T-helper 2 cell treated with Interferon-gamma antibody and Interleukin-4, amounts not matched to agents 5 μg/mL and 100 μg/mL, for 36 hours (primary cell): Measurements from ENCODE around the gene SLC26A1.
A peak's percentile ranks its signal among the peaks of the same experiment; 100 is the strongest.

Experiments used
- DNase-seq: peaks from one replicate; pipeline ENCODE4 v3.0.0; 2021; ENCODE audit warnings: low spot score
- H3K27ac Mint-ChIP-seq: one replicate; pipeline ENCODE4 v1.8.0; 2021; ENCODE audit warnings: mild to moderate bottlenecking, mixed read lengths
- H3K27me3 Mint-ChIP-seq: one replicate; pipeline ENCODE4 v1.8.0; 2021; ENCODE audit warnings: low read depth, mixed read lengths
- H3K36me3 Mint-ChIP-seq: one replicate; pipeline ENCODE4 v1.8.0; 2021; ENCODE audit warnings: low read depth, mixed read lengths
- H3K4me1 Mint-ChIP-seq: one replicate; pipeline ENCODE4 v1.8.0; 2021; ENCODE audit warnings: low read depth, mixed read lengths
- H3K4me3 Mint-ChIP-seq: one replicate; pipeline ENCODE4 v1.8.0; 2022; ENCODE audit warnings: mild to moderate bottlenecking, moderate library complexity, mixed read lengths
- H3K9me3 Mint-ChIP-seq: one replicate; pipeline ENCODE4 v1.8.0; 2021; ENCODE audit warnings: mixed read lengths

Gene SLC26A1

GRCh38 chr4:1023075-1023640, 30.0 kb upstream of the SLC26A1 start:
- Mint-ChIP-seq H3K9me3 (no peaks in the 10 kb centered on the region), H3K27me3 (no peaks in the 10 kb centered on the region), H3K4me1 (peaks cover 6% of the 10 kb centered on the region), H3K4me3 (no peak overlapping the region), H3K36me3 (peaks cover 8% of the 10 kb centered on the region), H3K27ac (no peak overlapping the region)
- no peak for DNase-seq

- Mint-ChIP-seq H3K27me3 (no peaks in the 10 kb centered on the region), H3K4me3 (no peak overlapping the region), H3K4me1 (peaks cover 6% of the 10 kb centered on the region), H3K27ac (no peak overlapping the region), H3K36me3 (peaks cover 8% of the 10 kb centered on the region), H3K9me3 (no peaks in the 10 kb centered on the region)
- no peak for DNase-seq
Measured at GRCh38 chr4:1022739-1023066, 29.5 kb upstream of the SLC26A1 start.

DNA sequence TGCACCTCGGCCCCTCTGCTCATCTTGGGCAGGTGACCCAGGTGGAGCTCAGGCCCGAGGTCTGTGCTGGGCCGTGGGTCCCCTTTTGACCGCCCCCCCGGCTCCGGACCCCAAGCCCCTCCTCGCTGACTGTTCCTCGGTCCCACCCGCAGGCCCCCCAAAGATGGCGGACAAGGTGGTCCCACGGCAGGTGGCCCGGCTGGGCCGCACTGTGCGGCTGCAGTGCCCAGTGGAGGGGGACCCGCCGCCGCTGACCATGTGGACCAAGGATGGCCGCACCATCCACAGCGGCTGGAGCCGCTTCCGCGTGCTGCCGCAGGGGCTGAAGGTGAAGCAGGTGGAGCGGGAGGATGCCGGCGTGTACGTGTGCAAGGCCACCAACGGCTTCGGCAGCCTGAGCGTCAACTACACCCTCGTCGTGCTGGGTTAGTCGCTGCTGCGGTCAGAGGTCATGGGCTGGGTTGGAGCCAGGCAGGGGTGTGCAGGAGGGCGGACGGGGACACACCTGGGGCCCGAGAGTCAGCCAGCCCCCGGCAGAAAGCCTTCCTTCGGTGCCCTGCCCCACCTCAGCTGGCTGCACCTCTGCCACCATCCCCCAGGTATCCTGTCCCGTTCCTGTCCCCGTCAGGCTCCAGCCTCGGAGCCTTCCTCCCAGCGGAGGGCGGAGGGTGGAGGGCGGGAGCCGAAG, 29.0 kb upstream of the SLC26A1 start:
- Mint-ChIP-seq H3K9me3 (no peaks in the 10 kb centered on the region), H3K36me3 (peaks cover 8% of the 10 kb centered on the region), H3K4me1 (peaks cover 6% of the 10 kb centered on the region), H3K27ac (no peak overlapping the region), H3K4me3 (no peak overlapping the region), H3K27me3 (no peaks in the 10 kb centered on the region)
- DNase-seq, result no peak

DNA sequence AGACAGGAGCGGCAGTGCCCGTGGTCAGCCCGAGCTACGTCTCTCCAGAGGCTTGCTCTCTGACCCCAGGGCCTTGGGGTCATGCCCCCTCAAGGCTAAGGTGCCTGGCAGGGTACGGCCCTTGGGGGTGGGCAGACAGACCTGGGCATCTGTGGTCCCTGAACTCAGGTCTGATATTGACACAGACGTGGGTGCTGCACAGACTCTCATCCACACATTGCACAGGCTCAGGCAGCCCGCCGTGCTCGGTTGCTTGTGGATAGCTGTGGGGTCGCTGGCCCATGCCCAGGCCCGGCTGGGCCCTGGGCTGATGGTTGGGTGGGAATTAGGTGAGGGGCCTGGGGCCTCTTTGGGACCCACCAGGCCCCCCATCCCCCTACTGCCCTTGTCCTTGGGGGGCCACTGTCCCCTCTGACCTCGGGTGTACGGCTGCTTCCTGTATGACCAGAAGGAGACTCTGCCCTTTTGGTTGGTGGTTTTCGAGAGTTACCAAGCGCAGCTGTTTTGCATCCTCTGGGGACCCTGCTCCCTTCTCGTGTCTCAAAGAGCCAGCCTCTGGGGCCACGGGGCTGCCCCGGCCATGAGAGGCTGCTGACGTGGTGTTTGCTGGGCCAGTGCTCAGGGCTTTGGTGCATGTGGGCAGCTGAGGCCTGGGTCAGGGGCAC, 28.3 kb upstream of the SLC26A1 start:
- H3K4me1 Mint-ChIP-seq, result peaks cover 6% of the 10 kb centered on the region
- H3K27ac Mint-ChIP-seq, result no peak overlapping the region
- H3K36me3 Mint-ChIP-seq, result peaks cover 8% of the 10 kb centered on the region
- DNase-seq, result no peak
- no peaks in the 10 kb centered on the region for H3K27me3 Mint-ChIP-seq
- no peaks in the 10 kb centered on the region for H3K9me3 Mint-ChIP-seq
- no peak overlapping the region for H3K4me3 Mint-ChIP-seq

GRCh38 chr4:1019729-1020470, 26.7 kb upstream of the SLC26A1 start:
- no peaks in the 10 kb centered on the region for H3K36me3 Mint-ChIP-seq
- H3K4me1 Mint-ChIP-seq, result no peaks in the 10 kb centered on the region
- no peaks in the 10 kb centered on the region for H3K9me3 Mint-ChIP-seq
- H3K27ac Mint-ChIP-seq, result no peak overlapping the region
- no peaks in the 10 kb centered on the region for H3K27me3 Mint-ChIP-seq
- DNase-seq, result no peak
- no peak overlapping the region for H3K4me3 Mint-ChIP-seq

GRCh38 chr4:1019320-1019719, 26.1 kb upstream of the SLC26A1 start:
- no peak for DNase-seq
- Mint-ChIP-seq H3K27ac (no peak overlapping the region), H3K4me3 (no peak overlapping the region), H3K36me3 (no peaks in the 10 kb centered on the region), H3K9me3 (no peaks in the 10 kb centered on the region), H3K4me1 (no peaks in the 10 kb centered on the region), H3K27me3 (no peaks in the 10 kb centered on the region)

DNA sequence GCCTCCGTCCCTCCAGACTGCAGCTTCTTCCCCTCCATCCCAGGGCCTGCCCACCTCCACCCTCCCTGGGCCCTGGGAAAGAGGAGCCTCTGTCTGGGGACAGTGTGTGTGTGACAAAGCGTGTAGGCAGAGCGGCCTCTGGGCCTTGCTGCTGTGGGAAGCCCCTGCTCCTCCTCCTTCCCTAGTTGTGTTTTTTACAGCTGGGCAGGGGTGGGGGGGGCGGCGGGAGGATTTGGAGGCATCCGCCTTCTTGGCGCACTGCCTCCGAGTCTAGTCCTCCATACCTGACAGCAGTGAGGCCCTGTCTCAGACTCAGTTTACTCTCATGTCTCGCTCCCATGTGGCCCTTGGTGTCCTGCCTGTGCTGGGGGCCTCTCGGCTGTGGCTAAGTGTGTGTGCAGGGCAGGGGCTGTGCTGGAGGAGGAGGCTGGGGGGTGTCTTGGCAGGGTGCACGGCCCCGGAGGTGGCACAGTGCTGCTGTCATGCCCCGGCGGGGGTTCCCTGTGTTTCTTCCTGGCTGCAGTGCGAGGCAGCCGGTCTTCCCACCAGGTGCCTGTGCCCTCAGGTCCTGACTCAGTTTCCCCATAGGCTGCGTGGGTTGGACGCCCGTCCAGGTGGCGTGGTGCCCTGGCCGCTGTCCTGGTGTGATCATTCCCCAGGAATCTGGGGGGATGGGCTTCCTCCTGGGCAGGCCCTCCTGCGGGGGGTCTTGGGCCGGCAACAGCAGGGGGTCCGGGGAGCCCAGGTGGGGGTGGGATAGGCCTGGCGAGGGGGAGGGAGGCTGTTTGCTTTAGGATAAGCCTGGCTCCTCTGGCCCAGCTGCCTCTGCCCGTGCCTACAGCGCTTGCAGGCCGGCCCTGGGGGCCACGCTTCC, 25.2 kb upstream of the SLC26A1 start:
- Mint-ChIP-seq H3K36me3 (no peaks in the 10 kb centered on the region), H3K27ac (no peak overlapping the region), H3K4me3 (no peak overlapping the region), H3K27me3 (no peaks in the 10 kb centered on the region), H3K9me3 (no peaks in the 10 kb centered on the region), H3K4me1 (no peaks in the 10 kb centered on the region)
- DNase-seq, result no peak

DNA sequence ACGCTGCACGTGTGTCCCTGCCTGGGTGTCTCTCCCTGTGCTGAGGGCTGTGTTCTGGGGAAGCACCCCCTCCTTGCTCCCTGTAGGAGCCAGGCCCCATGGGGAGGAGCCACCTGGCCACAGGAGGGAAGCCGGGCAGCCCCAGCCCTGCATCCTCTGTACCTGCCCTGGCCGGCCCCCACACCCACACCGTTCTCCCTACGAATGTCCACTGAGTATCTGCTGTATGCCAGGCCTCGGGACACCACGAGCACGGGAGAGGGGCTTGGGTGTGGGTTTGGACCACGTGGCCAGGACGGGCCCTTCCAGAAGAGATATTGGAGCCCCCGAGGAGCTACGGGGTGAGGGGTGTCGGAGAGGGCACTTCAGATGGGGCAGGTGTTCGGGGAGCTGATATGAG, 24.5 kb upstream of the SLC26A1 start:
- no peaks in the 10 kb centered on the region for H3K36me3 Mint-ChIP-seq
- no peak overlapping the region for H3K27ac Mint-ChIP-seq

GRCh38 chr4:1017211-1017610, 24.0 kb upstream of the SLC26A1 start:
- Mint-ChIP-seq H3K27ac (no peak overlapping the region), H3K27me3 (no peaks in the 10 kb centered on the region)

More for the DNA sequence above, 24.5 kb upstream of the SLC26A1 start:
- Mint-ChIP-seq H3K9me3 (no peaks in the 10 kb centered on the region), H3K4me1 (no peaks in the 10 kb centered on the region), H3K4me3 (no peak overlapping the region), H3K27me3 (no peaks in the 10 kb centered on the region)
- DNase-seq, result no peak

GRCh38 chr4:1015746-1016145, 22.5 kb upstream of the SLC26A1 start:
- DNase-seq, result no peak
- Mint-ChIP-seq H3K9me3 (no peaks in the 10 kb centered on the region), H3K36me3 (no peaks in the 10 kb centered on the region), H3K4me3 (no peak overlapping the region), H3K27me3 (no peaks in the 10 kb centered on the region), H3K4me1 (no peaks in the 10 kb centered on the region), H3K27ac (no peak overlapping the region)

More at GRCh38 chr4:1017211-1017610, 24.0 kb upstream of the SLC26A1 start:
- no peaks in the 10 kb centered on the region for H3K36me3 Mint-ChIP-seq
- no peaks in the 10 kb centered on the region for H3K9me3 Mint-ChIP-seq
- no peaks in the 10 kb centered on the region for H3K4me1 Mint-ChIP-seq
- H3K4me3 Mint-ChIP-seq, result no peak overlapping the region
- DNase-seq, result no peak

- no peaks in the 10 kb centered on the region for H3K9me3 Mint-ChIP-seq
- no peaks in the 10 kb centered on the region for H3K36me3 Mint-ChIP-seq
- DNase-seq, result no peak
Measured at GRCh38 chr4:1015179-1015578, 22.0 kb upstream of the SLC26A1 start.

DNA sequence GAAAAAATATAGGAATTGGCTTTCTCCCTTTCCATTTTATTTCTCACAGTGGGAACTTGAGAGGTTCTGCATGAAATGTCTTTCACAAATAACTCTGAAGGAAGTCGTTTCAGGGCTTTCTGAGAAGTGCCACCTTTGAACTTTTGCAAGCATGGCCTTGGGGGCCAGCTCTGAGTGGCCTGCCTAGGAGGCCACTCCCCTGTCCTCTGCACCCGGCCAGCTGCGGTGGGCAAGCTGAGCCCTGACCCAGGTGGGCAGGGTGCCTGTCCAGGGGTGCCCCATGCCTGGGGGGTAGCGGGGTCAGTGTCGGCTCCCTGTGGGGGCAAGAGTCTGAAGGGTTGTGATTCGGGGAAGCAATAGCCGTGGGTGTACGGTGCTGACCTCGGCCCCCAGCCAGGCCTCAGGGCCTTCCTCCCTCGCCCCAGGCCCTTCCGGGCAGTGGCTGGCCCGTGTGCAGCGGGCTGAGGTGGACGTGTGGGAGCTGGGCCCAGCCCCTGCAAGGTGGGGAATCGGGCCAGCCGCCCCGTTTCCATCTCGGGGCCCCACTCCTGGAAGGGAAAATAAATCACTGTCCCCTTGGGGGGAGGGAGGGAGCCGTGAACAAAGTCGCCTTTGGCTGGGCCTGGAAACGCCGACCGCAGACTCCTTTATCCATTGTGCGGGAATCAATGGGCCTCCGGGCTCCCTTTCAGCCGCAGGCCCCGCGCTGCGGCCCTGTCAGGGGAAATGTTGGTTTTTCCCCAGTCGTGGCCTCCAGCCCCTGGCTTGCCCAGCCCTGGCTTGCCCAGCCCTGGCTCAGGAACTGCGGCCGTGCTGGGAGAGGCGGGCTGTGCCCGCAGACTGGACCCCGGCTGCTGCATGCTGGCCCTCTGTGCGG, 21.3 kb upstream of the SLC26A1 start:
- H3K9me3 Mint-ChIP-seq, result no peaks in the 10 kb centered on the region
- H3K4me3 Mint-ChIP-seq, result peak overlapping the region; percentile 57
- H3K27me3 Mint-ChIP-seq, result no peaks in the 10 kb centered on the region
- no peak overlapping the region for H3K27ac Mint-ChIP-seq
- peaks cover 5% of the 10 kb centered on the region for H3K4me1 Mint-ChIP-seq
- DNase-seq, result no peak
- no peaks in the 10 kb centered on the region for H3K36me3 Mint-ChIP-seq

More at GRCh38 chr4:1015179-1015578, 22.0 kb upstream of the SLC26A1 start:
- Mint-ChIP-seq H3K4me3 (no peak overlapping the region), H3K4me1 (peaks cover 5% of the 10 kb centered on the region), H3K27ac (no peak overlapping the region), H3K27me3 (no peaks in the 10 kb centered on the region)
